Testis (tissue), 3 donors: ENCODE results near the gene BICD1. TPM values are rescaled to one million over a fixed set of nuclear protein-coding genes. Genes with fewer than 3 reads are reported as not detected.

ENCODE experiments used
- DNase-seq: peaks from one replicate; pipeline ENCODE4 v3.0.0-alpha.2; 2019
- H3K27ac ChIP-seq, 2 donors: fragments of 200-600 bp; sonication (generic); one replicate each; pipeline ENCODE4 v1.5.1; 2019
- H3K27me3 ChIP-seq: fragments of 200-600 bp; sonication (generic); one replicate; pipeline ENCODE4 v1.5.1; 2019
- H3K36me3 ChIP-seq: fragments of 200-600 bp; sonication (generic); one replicate; pipeline ENCODE4 v1.5.1; 2017; ENCODE audit warnings: low read depth; ENCODE audit errors: missing control alignments
- H3K4me1 ChIP-seq: fragments of 200-600 bp; sonication (generic); one replicate; pipeline ENCODE4 v1.5.1; 2019
- H3K4me3 ChIP-seq, 2 donors: fragments of 200-600 bp; sonication (generic); one replicate each; pipeline ENCODE4 v1.5.1; 2017 to 2019
- H3K9me3 ChIP-seq: fragments of 200-600 bp; sonication (generic); one replicate; pipeline ENCODE4 v1.5.1; 2017
- POLR2A ChIP-seq: fragments of 450-650 bp; IDR thresholded peaks from one replicate; pipeline ENCODE4 v1.6.1; 2017; ENCODE audit warnings: antibody characterized with exemption, mild to moderate bottlenecking, moderate library complexity
- WGBS, 2 donors: methylation state at CpG; one replicate each; pipeline ENCODE4 v1.1.5; 2018; 5-methylcytosine and 5-hydroxymethylcytosine counted together
- intact Hi-C: fragments of 100-400 bp; cut with DNase I; formaldehyde crosslinking; loops from one replicate; pipeline ENCODE4 v1.15.1; 2023; ENCODE audit warnings: low total_unique reads
- polyA plus RNA-seq: library from polyadenylated mRNA; stranded (reverse); fragments of 350-450 nt; fragmentation: Illumina TruSeq; extraction: RNeasy Lipid Tissue Mini Kit (QIAGEN cat#74804); gene quantifications from one replicate; pipeline ENCODE4 v1.2.3, GENCODE V29; 2014; ENCODE audit warnings: low read depth, low replicate concordance; ENCODE audit not compliant: insufficient read depth
- total RNA-seq, 2 donors: library from RNA; depleted of rRNA; stranded (reverse); fragments of >200 nt; gene quantifications; one replicate each; pipeline ENCODE4 v1.2.3, GENCODE V29; 2016
- TF ChIP-seq, protein P1 (sequence below), 3 experiments: fragments of 450-650 bp in 2 of 3; fragments of 200-600 bp in 1 of 3; sonication (generic) in 1 of 3; IDR thresholded peaks; one replicate each; pipeline ENCODE4 v1.5.1; 2016 to 2019; ENCODE audit warnings: antibody characterized with exemption in 3 of 3, mild to moderate bottlenecking in 2 of 3, moderate library complexity in 1 of 3

BICD1 gene
- total and polyA plus RNA-seq, 3 donors from 2014 or later = 8.4 to 28.7 (median 26.0) TPM

GRCh38 chr12:32211900-32212156 lies 105.2 kb downstream of the BICD1 start:
- Histone ChIP-seq H3K9me3 (no peaks in the 10 kb centered on the region), H3K27me3 (no peaks in the 10 kb centered on the region), H3K36me3 (no peaks in the 10 kb centered on the region), H3K4me3 (no peak overlapping the region), H3K27ac (no peak overlapping the region), H3K4me1 (no peaks in the 10 kb centered on the region)
- WGBS, 2 donors = 76 to 84% methylated on average over 2 of the region's 2 CpGs
- TF ChIP-seq POLR2A = no peak
- TF ChIP-seq, protein P1, sequence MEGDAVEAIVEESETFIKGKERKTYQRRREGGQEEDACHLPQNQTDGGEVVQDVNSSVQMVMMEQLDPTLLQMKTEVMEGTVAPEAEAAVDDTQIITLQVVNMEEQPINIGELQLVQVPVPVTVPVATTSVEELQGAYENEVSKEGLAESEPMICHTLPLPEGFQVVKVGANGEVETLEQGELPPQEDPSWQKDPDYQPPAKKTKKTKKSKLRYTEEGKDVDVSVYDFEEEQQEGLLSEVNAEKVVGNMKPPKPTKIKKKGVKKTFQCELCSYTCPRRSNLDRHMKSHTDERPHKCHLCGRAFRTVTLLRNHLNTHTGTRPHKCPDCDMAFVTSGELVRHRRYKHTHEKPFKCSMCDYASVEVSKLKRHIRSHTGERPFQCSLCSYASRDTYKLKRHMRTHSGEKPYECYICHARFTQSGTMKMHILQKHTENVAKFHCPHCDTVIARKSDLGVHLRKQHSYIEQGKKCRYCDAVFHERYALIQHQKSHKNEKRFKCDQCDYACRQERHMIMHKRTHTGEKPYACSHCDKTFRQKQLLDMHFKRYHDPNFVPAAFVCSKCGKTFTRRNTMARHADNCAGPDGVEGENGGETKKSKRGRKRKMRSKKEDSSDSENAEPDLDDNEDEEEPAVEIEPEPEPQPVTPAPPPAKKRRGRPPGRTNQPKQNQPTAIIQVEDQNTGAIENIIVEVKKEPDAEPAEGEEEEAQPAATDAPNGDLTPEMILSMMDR (IDR thresholded peaks at IDR 0.05) = no peak
- DNase-seq = no peak
- intact Hi-C loops = no loop called here

- intact Hi-C loops = no loop called here
- no peak for DNase-seq
- Histone ChIP-seq H3K4me3 (no peak overlapping the region), H3K27me3 (no peaks in the 10 kb centered on the region), H3K27ac (no peak overlapping the region), H3K4me1 (no peaks in the 10 kb centered on the region), H3K36me3 (no peaks in the 10 kb centered on the region), H3K9me3 (no peaks in the 10 kb centered on the region)
- WGBS, 2 donors = 89 to 95% methylated on average over 5 of the region's 5 CpGs
- TF ChIP-seq, protein P1 (IDR thresholded peaks at IDR 0.05) = no peak
- TF ChIP-seq POLR2A = no peak
Observed at GRCh38 chr12:32214723-32215122, 108.1 kb downstream of the BICD1 start.

DNA sequence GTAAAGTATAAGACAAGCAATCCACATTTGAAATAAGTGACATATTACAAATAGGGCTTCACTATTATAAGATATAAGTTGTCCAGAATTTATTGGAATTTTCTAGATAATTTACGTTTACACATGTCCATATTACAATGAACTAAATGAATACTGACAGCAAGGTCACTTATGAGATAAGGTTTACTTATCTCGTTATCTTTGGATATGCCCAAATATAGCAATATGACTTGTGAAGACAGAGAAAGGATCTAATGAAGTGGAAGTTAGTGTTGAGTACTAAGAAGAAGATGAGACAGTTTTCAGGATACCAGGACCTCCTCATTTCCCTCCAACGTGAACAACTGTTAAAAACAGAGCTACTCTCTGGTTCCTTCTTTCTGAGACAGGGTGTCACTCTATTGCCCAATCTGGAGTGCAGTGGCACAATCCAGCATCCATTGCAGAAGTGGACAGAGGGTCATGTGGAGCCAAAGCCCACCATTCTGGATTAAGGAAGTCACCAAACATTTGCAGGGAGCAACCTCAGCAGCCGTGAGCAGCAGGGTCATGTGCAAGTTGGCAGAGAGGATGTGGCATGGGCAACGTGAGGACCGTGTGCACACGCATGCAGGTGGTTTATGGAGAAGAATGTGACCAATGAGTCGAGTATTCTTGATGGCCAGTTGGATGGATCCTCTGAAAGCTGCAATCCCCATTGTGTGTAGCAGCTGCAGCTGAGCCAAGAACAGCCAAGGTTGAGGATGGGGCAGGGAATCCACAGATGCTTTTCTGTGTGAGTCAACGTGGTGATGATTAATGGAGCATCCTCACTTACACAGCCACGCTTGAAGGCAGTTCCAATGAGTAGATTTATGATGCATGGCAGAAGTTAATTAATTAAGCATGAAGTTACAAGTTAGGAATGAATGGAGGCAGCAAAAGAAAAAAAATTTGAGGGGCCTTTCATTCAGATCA lies 111.0 kb downstream of the BICD1 start:
- TF ChIP-seq, protein P1 (IDR thresholded peaks at IDR 0.05) = no peak
- no peak for TF ChIP-seq POLR2A
- WGBS, 2 donors = 80 to 84% methylated on average over 10 of the region's 10 CpGs
- H3K4me1 ChIP-seq = no peaks in the 10 kb centered on the region
- no peaks in the 10 kb centered on the region for H3K9me3 ChIP-seq
- H3K27me3 ChIP-seq = no peaks in the 10 kb centered on the region
- no peak overlapping the region for H3K4me3 ChIP-seq
- no peaks in the 10 kb centered on the region for H3K36me3 ChIP-seq
- intact Hi-C loops = no loop called here
- no peak for DNase-seq
- H3K27ac ChIP-seq = no peak overlapping the region

DNA sequence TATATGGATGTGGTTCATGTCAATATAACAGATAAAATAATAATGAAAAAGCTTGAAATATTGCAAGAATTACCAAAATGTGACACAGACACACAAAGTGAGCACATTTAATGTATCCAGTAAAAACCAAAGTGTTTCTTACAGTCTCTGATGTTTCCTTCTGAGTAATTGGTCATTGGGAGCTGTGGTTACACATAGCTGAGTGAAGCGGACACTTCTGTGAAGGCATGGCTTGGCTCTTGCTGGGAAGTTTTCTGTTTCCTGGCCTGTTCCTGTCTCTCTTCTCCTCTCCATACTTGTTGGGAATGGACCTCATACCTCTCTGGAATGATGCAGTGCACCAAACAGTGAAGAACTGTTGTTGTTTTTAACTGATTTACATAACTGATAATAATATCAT lies 117.3 kb downstream of the BICD1 start:
- Histone ChIP-seq H3K27me3 (no peaks in the 10 kb centered on the region), H3K4me1 (no peaks in the 10 kb centered on the region), H3K4me3 (no peak overlapping the region), H3K9me3 (no peaks in the 10 kb centered on the region), H3K36me3 (no peaks in the 10 kb centered on the region), H3K27ac (no peak overlapping the region)
- no peak for DNase-seq
- intact Hi-C loops = no loop called here
- no peak for TF ChIP-seq POLR2A
- TF ChIP-seq, protein P1 (IDR thresholded peaks at IDR 0.05) = no peak
- 91 to 95% methylated on average over 1 of the region's 1 CpG for WGBS, 2 donors

GRCh38 chr12:32226768-32227167 lies 120.1 kb downstream of the BICD1 start:
- 53 to 63% methylated on average over 5 of the region's 5 CpGs for WGBS, 2 donors
- DNase-seq = no peak

More at GRCh38 chr12:32226768-32227167, 120.1 kb downstream of the BICD1 start:
- H3K27me3 ChIP-seq = no peaks in the 10 kb centered on the region
- no peaks in the 10 kb centered on the region for H3K4me1 ChIP-seq
- H3K36me3 ChIP-seq = no peaks in the 10 kb centered on the region
- H3K4me3 ChIP-seq = no peak overlapping the region
- no peaks in the 10 kb centered on the region for H3K9me3 ChIP-seq
- intact Hi-C loops = no loop called here
- TF ChIP-seq, protein P1 (IDR thresholded peaks at IDR 0.05) = no peak
- TF ChIP-seq POLR2A = no peak
- no peak overlapping the region for H3K27ac ChIP-seq
